PC-9 (cell line): ENCODE measurements around the gene DPP10. TPM values are rescaled to one million over a fixed set of nuclear protein-coding genes. Genes with fewer than 3 reads are reported as not detected.

Source experiments
- BruUV-seq: library from RNA; stranded (reverse); fragments of 400-500 nt; replicated peaks from 2 replicates; lab custom pipeline; 2021; lab: Mats Ljungman, UMichigan
- CTCF ChIA-PET: fragments of 300-600 bp; sonication (Branson Sonifier 250); formaldehyde crosslinking; loops from one replicate; lab custom pipeline; 2022; ENCODE audit warnings: antibody characterized with exemption; lab: Charles Lee
- POLR2A ChIA-PET: fragments of 300-600 bp; sonication (Branson Sonifier 250); formaldehyde crosslinking; loops from one replicate; lab custom pipeline; 2022; ENCODE audit warnings: antibody characterized with exemption; ENCODE audit not compliant: unreplicated experiment; lab: Charles Lee
- DNase-seq, 2 experiments: peaks; one replicate each; pipeline versions ENCODE4 v3.0.0 to v3.0.0-alpha.2; 2015 to 2022; ENCODE audit warnings: mixed read lengths in 1 of 2
- H2AFZ ChIP-seq: fragments of 200-600 bp; sonication (generic); 2 replicates; pipeline ENCODE4 v1.8.1; 2017; ENCODE audit warnings: antibody characterized with exemption
- H3F3A ChIP-seq: fragments of 200-600 bp; sonication (generic); 2 replicates; pipeline ENCODE4 v1.8.1; 2017; ENCODE audit warnings: antibody characterized with exemption, mild to moderate bottlenecking, low read depth; ENCODE audit not compliant: insufficient read depth
- H3K27ac ChIP-seq: fragments of 200-600 bp; sonication (generic); 2 replicates; pipeline ENCODE4 v1.6.1; 2016; ENCODE audit warnings: mixed run types
- H3K27me3 ChIP-seq: fragments of 200-600 bp; sonication (generic); 2 replicates; pipeline ENCODE4 v1.6.1; 2016; ENCODE audit warnings: low read depth, mixed run types; ENCODE audit not compliant: insufficient read depth
- H3K36me3 ChIP-seq: fragments of 200-600 bp; sonication (generic); 2 replicates; pipeline ENCODE4 v1.6.1; 2016; ENCODE audit warnings: low read depth, mixed run types
- H3K4me1 ChIP-seq: fragments of 200-600 bp; sonication (generic); replicated peaks from 2 replicates; pipeline ENCODE4 v1.6.1; 2016; ENCODE audit warnings: mixed run types; ENCODE audit not compliant: insufficient read depth
- H3K4me2 ChIP-seq: fragments of 200-600 bp; sonication (generic); 2 replicates; pipeline ENCODE4 v1.6.1; 2017; ENCODE audit warnings: mixed run types
- H3K4me3 ChIP-seq: fragments of 200-600 bp; sonication (generic); 2 replicates; pipeline ENCODE4 v1.6.1; 2016; ENCODE audit warnings: mixed run types
- H3K79me2 ChIP-seq: fragments of 200-600 bp; sonication (generic); 2 replicates; pipeline ENCODE4 v1.6.1; 2017; ENCODE audit warnings: low read depth, mixed run types
- H3K9me2 ChIP-seq: fragments of 200-600 bp; sonication (generic); 2 replicates; pipeline ENCODE4 v1.8.1; 2017; ENCODE audit warnings: mild to moderate bottlenecking; ENCODE audit not compliant: insufficient read depth
- H3K9me3 ChIP-seq: fragments of 200-600 bp; sonication (generic); 2 replicates; pipeline ENCODE4 v1.8.1; 2016; ENCODE audit warnings: low read depth; ENCODE audit not compliant: insufficient read depth
- H4K20me1 ChIP-seq: fragments of 200-600 bp; sonication (generic); 2 replicates; pipeline ENCODE4 v1.8.1; 2017; ENCODE audit not compliant: insufficient read depth
- EZH2 ChIP-seq: fragments of 200-600 bp; sonication (generic); IDR thresholded peaks from 2 replicates; pipeline ENCODE4 v1.8.0; 2017; ENCODE audit warnings: antibody characterized with exemption, low read depth
- intact Hi-C: fragments of 100-400 bp; cut with micrococcal nuclease; formaldehyde crosslinking; loops from one replicate; pipeline ENCODE4 v1.10.0; 2022; ENCODE audit not compliant: unreplicated experiment
- total RNA-seq: library from RNA; stranded (reverse); gene quantifications from 2 replicates; pipeline ENCODE4 v1.2.3, GENCODE V29; 2021
- TF ChIP-seq, protein P1 (sequence below): fragments of 200-600 bp; sonication (generic); conservative IDR thresholded peaks from 2 replicates; pipeline ENCODE4 v1.6.1; 2017; ENCODE audit warnings: mixed run types, antibody characterized with exemption, mild to moderate bottlenecking, moderate library complexity

Gene DPP10
- total RNA-seq, 1 experiment from 2014 or later = not detected

DNA sequence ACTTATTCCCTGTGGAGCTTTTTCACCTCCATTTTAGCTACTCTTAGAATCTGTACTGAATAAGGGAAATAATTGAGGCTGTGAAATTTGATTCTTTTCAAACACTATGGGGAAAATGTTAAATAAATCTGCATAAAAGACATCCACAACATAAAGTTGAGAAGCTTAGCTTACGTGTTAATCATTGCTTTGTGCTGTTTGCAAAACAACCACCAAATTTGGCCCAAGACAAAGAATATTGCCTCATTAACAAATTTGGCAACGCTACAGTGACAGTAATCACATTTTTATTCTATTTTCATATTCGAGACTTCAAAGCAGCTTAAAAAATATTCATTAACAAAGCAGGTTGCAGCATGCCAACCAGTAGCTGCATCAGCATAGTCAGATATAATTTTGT is 437.6 kb downstream of the DPP10 start:
- TF ChIP-seq, protein P1, sequence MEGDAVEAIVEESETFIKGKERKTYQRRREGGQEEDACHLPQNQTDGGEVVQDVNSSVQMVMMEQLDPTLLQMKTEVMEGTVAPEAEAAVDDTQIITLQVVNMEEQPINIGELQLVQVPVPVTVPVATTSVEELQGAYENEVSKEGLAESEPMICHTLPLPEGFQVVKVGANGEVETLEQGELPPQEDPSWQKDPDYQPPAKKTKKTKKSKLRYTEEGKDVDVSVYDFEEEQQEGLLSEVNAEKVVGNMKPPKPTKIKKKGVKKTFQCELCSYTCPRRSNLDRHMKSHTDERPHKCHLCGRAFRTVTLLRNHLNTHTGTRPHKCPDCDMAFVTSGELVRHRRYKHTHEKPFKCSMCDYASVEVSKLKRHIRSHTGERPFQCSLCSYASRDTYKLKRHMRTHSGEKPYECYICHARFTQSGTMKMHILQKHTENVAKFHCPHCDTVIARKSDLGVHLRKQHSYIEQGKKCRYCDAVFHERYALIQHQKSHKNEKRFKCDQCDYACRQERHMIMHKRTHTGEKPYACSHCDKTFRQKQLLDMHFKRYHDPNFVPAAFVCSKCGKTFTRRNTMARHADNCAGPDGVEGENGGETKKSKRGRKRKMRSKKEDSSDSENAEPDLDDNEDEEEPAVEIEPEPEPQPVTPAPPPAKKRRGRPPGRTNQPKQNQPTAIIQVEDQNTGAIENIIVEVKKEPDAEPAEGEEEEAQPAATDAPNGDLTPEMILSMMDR = no peak
- TF ChIP-seq EZH2 = no peak
- Histone ChIP-seq H3K79me2 (no peaks in the 10 kb centered on the region), H3F3A (no peaks in the 10 kb centered on the region), H4K20me1 (no peaks in the 10 kb centered on the region), H3K27ac (no peak overlapping the region), H3K36me3 (no peaks in the 10 kb centered on the region), H3K9me2 (no peaks in the 10 kb centered on the region; the same call in 1 of the 2 replicates), H3K4me2 (no peak overlapping the region), H2AFZ (no peak overlapping the region), H3K4me3 (no peak overlapping the region), H3K9me3 (no peaks in the 10 kb centered on the region), H3K27me3 (0 out of 2 replicates have a peak, but pooled peaks cover 3% of the 10 kb centered on the region), H3K4me1 (no peaks in the 10 kb centered on the region)
- ChIA-PET POLR2A (no interaction called here), CTCF (no interaction called here)
- intact Hi-C loops = no loop called here
- BruUV-seq = no TSS peak
- DNase-seq = no peak

DNA sequence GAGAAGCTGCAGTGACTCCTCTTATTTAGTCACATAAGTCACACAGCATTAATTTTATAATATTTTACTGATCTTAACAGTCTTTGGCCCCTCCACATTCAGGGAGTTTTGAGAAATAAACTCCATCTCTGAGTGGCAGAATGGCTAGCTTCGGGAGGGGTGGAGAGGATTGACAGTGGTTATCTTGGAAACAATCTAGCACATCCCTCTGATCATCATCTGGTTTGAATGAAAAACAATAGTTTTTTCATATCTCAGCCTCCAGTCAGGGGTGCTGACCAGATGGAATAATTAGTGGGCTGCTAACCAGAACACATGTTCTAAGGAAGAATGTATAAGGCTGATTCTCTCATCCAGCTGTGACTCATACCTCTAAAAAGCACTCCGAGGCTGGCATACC is 477.5 kb downstream of the DPP10 start:
- H3K79me2 ChIP-seq = no peaks in the 10 kb centered on the region
- CTCF ChIA-PET = no interaction called here
- H3K9me3 ChIP-seq = no peaks in the 10 kb centered on the region
- no peak overlapping the region for H3K4me2 ChIP-seq
- no peak overlapping the region for H3K4me3 ChIP-seq
- H3K36me3 ChIP-seq = no peaks in the 10 kb centered on the region
- H2AFZ ChIP-seq = no peak overlapping the region
- no peaks in the 10 kb centered on the region; the same call in 1 of the 2 replicates for H4K20me1 ChIP-seq
- intact Hi-C loops = no loop called here
- TF ChIP-seq, protein P1 = no peak
- no peak for TF ChIP-seq EZH2
- no peaks in the 10 kb centered on the region for H3K4me1 ChIP-seq
- POLR2A ChIA-PET = no interaction called here
- no peak overlapping the region for H3K27ac ChIP-seq
- BruUV-seq = no TSS peak
- H3F3A ChIP-seq = no peaks in the 10 kb centered on the region
- 0 out of 2 replicates have a peak, but pooled peaks cover 3% of the 10 kb centered on the region for H3K27me3 ChIP-seq
- no peaks in the 10 kb centered on the region for H3K9me2 ChIP-seq
- no peak for DNase-seq

DNA sequence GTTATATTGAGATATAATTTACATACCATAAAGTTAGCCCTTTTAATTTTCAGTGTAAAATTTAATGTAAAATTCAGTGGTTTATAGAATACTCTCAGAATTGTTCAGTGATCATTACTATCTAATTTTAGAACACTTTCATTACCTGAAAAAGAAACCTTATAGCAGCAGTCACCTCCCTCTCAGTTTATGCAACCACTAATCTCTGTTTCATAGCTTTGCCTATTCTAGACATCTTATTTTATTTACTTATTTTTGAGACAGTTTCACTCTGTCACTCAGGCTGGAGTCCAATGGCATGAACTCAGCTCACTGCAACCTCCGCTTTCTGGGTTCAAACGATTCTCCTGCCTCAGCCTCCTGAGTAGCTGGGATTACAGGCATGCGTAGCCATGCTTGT is 479.6 kb downstream of the DPP10 start:
- Histone ChIP-seq H4K20me1 (no peaks in the 10 kb centered on the region; the same call in 1 of the 2 replicates), H3F3A (no peaks in the 10 kb centered on the region), H2AFZ (no peak overlapping the region), H3K79me2 (no peaks in the 10 kb centered on the region), H3K4me3 (no peak overlapping the region), H3K4me1 (no peaks in the 10 kb centered on the region), H3K9me3 (no peaks in the 10 kb centered on the region), H3K9me2 (no peaks in the 10 kb centered on the region), H3K36me3 (no peaks in the 10 kb centered on the region), H3K4me2 (no peak overlapping the region), H3K27me3 (0 out of 2 replicates have a peak, but pooled peaks cover 3% of the 10 kb centered on the region), H3K27ac (no peak overlapping the region)
- no TSS peak for BruUV-seq
- intact Hi-C loops = no loop called here
- ChIA-PET CTCF (no interaction called here), POLR2A (no interaction called here)
- TF ChIP-seq, protein P1 = no peak
- TF ChIP-seq EZH2 = no peak
- DNase-seq = no peak
